Testis (tissue), 3 donors: ENCODE data around the gene ANO8. TPM values are rescaled to one million over a fixed set of nuclear protein-coding genes. Genes with fewer than 3 reads are reported as not detected.

Source experiments
- DNase-seq: peaks from one replicate; pipeline ENCODE4 v3.0.0-alpha.2; 2019
- H3K27ac ChIP-seq, 2 donors: fragments of 200-600 bp; sonication (generic); one replicate each; pipeline ENCODE4 v1.5.1; 2019
- H3K27me3 ChIP-seq: fragments of 200-600 bp; sonication (generic); one replicate; pipeline ENCODE4 v1.5.1; 2019
- H3K36me3 ChIP-seq: fragments of 200-600 bp; sonication (generic); one replicate; pipeline ENCODE4 v1.5.1; 2017; ENCODE audit warnings: low read depth; ENCODE audit errors: missing control alignments
- H3K4me1 ChIP-seq: fragments of 200-600 bp; sonication (generic); one replicate; pipeline ENCODE4 v1.5.1; 2019
- H3K4me3 ChIP-seq, 2 donors: fragments of 200-600 bp; sonication (generic); one replicate each; pipeline ENCODE4 v1.5.1; 2017 to 2019
- H3K9me3 ChIP-seq: fragments of 200-600 bp; sonication (generic); one replicate; pipeline ENCODE4 v1.5.1; 2017
- CTCF ChIP-seq, 3 experiments: fragments of 450-650 bp in 2 of 3; fragments of 200-600 bp in 1 of 3; sonication (generic) in 1 of 3; IDR thresholded peaks; one replicate each; pipeline ENCODE4 v1.5.1; 2016 to 2019; ENCODE audit warnings: antibody characterized with exemption in 3 of 3, mild to moderate bottlenecking in 2 of 3, moderate library complexity in 1 of 3
- POLR2A ChIP-seq: fragments of 450-650 bp; IDR thresholded peaks from one replicate; pipeline ENCODE4 v1.6.1; 2017; ENCODE audit warnings: antibody characterized with exemption, mild to moderate bottlenecking, moderate library complexity
- WGBS, 2 donors: methylation state at CpG; one replicate each; pipeline ENCODE4 v1.1.5; 2018; 5-methylcytosine and 5-hydroxymethylcytosine counted together
- intact Hi-C: fragments of 100-400 bp; cut with DNase I; formaldehyde crosslinking; loops from one replicate; pipeline ENCODE4 v1.15.1; 2023; ENCODE audit warnings: low total_unique reads
- polyA plus RNA-seq: library from polyadenylated mRNA; stranded (reverse); fragments of 350-450 nt; fragmentation: Illumina TruSeq; extraction: RNeasy Lipid Tissue Mini Kit (QIAGEN cat#74804); gene quantifications from one replicate; pipeline ENCODE4 v1.2.3, GENCODE V29; 2014; ENCODE audit warnings: low read depth, low replicate concordance; ENCODE audit not compliant: insufficient read depth
- total RNA-seq, 2 donors: library from RNA; depleted of rRNA; stranded (reverse); fragments of >200 nt; gene quantifications; one replicate each; pipeline ENCODE4 v1.2.3, GENCODE V29; 2016

Gene ANO8
- total and polyA plus RNA-seq, 3 donors from 2014 or later = 4.5 to 19.2 (median 17.5) TPM

- TF ChIP-seq CTCF (IDR thresholded peaks at IDR 0.05) (no peak), POLR2A (no peak)
- H3K27ac ChIP-seq = peak overlapping the region in 1 of 2 donors; percentile 88
- no peak for DNase-seq
- H3K27me3 ChIP-seq = no peaks in the 10 kb centered on the region
- H3K36me3 ChIP-seq = no peaks in the 10 kb centered on the region
- 0 to 9% methylated on average over 15 to 35 of the region's 50 CpGs for WGBS, 2 donors
- peaks cover 22% of the 10 kb centered on the region for H3K4me1 ChIP-seq
- peak overlapping the region; percentile 65 to 72 for H3K4me3 ChIP-seq
- no peaks in the 10 kb centered on the region for H3K9me3 ChIP-seq
- intact Hi-C loops = no loop called here
Measured at GRCh38 chr19:17337675-17338432, 3.2 kb upstream of the ANO8 start.

GRCh38 chr19:17336872-17337674 is 2.4 kb upstream of the ANO8 start, which contains the start of gene GTPBP3:
GTPBP3 (plus strand) TSS chr19:17337553; CDS start chr19:17337612, 59 bp downstream.
- H3K4me1 ChIP-seq = peaks cover 22% of the 10 kb centered on the region
- 0% methylated on average over 30 to 41 of the region's 41 CpGs for WGBS, 2 donors
- H3K36me3 ChIP-seq = no peaks in the 10 kb centered on the region
- peak within 1 kb of the TSS; percentile 80 to 88 for H3K27ac ChIP-seq
- no peaks in the 10 kb centered on the region for H3K9me3 ChIP-seq
- H3K4me3 ChIP-seq = peak within 1 kb of the TSS; percentile 65 to 72
- intact Hi-C loops = no loop called here
- peak; percentile 99 for DNase-seq
- TF ChIP-seq CTCF (IDR thresholded peaks at IDR 0.05) (no peak), POLR2A (no peak)
- no peaks in the 10 kb centered on the region for H3K27me3 ChIP-seq

- TF ChIP-seq POLR2A (no peak), CTCF (IDR thresholded peaks at IDR 0.05) (no peak)
- intact Hi-C loops = no loop called here
- Histone ChIP-seq H3K27ac (no peak overlapping the region), H3K27me3 (no peaks in the 10 kb centered on the region), H3K9me3 (no peaks in the 10 kb centered on the region), H3K36me3 (no peaks in the 10 kb centered on the region), H3K4me1 (peaks cover 22% of the 10 kb centered on the region), H3K4me3 (no peak overlapping the region)
- 50 to 58% methylated on average over 10 of the region's 10 CpGs for WGBS, 2 donors
- DNase-seq = no peak
Measured at GRCh38 chr19:17335575-17335974, 920 bp upstream of the ANO8 start.

- 22 to 43% methylated on average over 18 to 31 of the region's 52 CpGs for WGBS, 2 donors
- intact Hi-C loops = no loop called here
- Histone ChIP-seq H3K27me3 (no peaks in the 10 kb centered on the region), H3K4me1 (peaks cover 22% of the 10 kb centered on the region), H3K27ac (peak overlapping the region in 1 of 2 donors; percentile 50), H3K4me3 (peak overlapping the region; percentile 66 to 71), H3K36me3 (no peaks in the 10 kb centered on the region), H3K9me3 (no peaks in the 10 kb centered on the region)
- TF ChIP-seq POLR2A = no peak
- no peak for DNase-seq
Measured at GRCh38 chr19:17333611-17334413, 843 bp downstream of the ANO8 start.
